Measurements from ENCODE around the gene MIX23. TPM values are rescaled to one million over a fixed set of nuclear protein-coding genes. Genes with fewer than 3 reads are reported as not detected.

The MIX23 gene
- polyA plus RNA-seq, 1 of the 3 experiments (the other 2 are of a cell fraction): 11.2 TPM

DNA sequence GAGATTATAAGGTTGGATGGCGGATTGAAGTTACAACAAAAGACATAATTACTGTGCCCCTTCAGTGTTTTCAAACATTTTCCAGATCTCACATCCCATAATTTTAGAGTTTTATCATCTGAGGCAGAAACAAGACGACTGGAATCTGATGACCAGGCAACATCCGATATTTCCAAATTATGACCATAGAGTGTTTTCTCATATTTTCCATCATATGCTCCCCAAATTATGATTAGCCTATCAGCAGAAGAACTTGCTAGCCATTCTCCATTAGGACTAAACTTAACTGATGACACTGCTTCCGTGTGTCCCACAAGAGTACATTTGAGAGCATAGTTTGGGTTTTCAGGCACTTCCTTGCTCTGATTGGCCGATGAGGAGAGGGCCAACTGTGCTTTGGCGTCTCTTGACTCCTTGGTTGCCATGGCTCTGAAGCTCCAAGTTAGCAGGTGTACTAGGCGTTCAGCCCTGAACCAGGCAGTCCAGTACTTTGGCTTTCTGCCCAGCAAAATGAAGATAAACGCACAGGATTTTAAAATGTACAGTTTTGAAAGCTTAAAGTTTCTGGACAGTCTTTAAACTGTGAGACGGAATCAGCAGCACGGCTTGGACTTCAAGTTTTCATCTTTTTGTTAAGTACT lies 32.2 kb upstream of the MIX23 start:
- Histone ChIP-seq H3K9me2 (no peaks in the 10 kb centered on the region), H3F3A (replicated peaks; ENCODE audit: insufficient read depth) (no peaks in the 10 kb centered on the region), H4K20me1 (ENCODE audit: insufficient read depth) (no peaks in the 10 kb centered on the region), H3K27me3 (ENCODE audit: insufficient read depth) (no peaks in the 10 kb centered on the region), H2AFZ (ENCODE audit: low read depth) (peak overlapping the region; percentile 87), H3K36me3 (replicated peaks in 1 of 2; ENCODE audit: control insufficient read depth in 1 of 2, insufficient read depth in 2 of 2, low read length in 1 of 2) (peaks cover 15 to 17% of the 10 kb centered on the region in 2 experiments), H3K79me2 (ENCODE audit: insufficient read depth) (peaks cover 69% of the 10 kb centered on the region), H3K9ac (peak overlapping the region; percentile 85), H3K4me2 (peak overlapping the region; percentile 81), H3K4me1 (ENCODE audit: control insufficient read depth in 1 of 2, insufficient read depth in 2 of 2, low read depth in 1 of 2, low read length in 1 of 2) (peaks cover 7 to 8% of the 10 kb centered on the region in 2 experiments), H3K27ac (ENCODE audit: low read depth in 2 of 2, low read length in 1 of 2) (peak overlapping the region; percentile 85 to 90; a peak in 3 of 4 replicates), H3K4me3 (ENCODE audit: low read depth in 2 of 2, low read length in 1 of 2) (peak overlapping the region; percentile 74 to 95), H3K9me3 (no peaks in the 10 kb centered on the region)
- ChIA-PET POLR2A (interaction anchor here (1.1 to 2.7 kb wide), 2 partner anchors 32 to 379 kb away, joined by 3 to 21 read pairs; partner anchors contain the start of genes FAM162A, HSPBAP1 and MIX23), CTCF (interaction anchor here (1.3 to 2.7 kb wide), 8 partner anchors 10 to 1143 kb away, joined by 3 to 18 read pairs (median 4); partner anchors contain the start of gene FAM162A)
- WGBS (ENCODE audit: low lambda C conversion rate): 17% methylated on average over 10 of the region's 10 CpGs
- peak; percentile 19; the same call in 1 of the 2 replicates for TF ChIP-seq MXI1 (IDR thresholded peaks at IDR 0.05; ENCODE audit: low read depth, low read length)
- TF ChIP-seq GATA2 (CRISPR knock-in tag; IDR thresholded peaks at IDR 0.05): no peak
- TF ChIP-seq SIN3A (IDR thresholded peaks at IDR 0.05; ENCODE audit: borderline replicate concordance, low read depth, low read length): 0 out of 2 replicates have a peak, but pooled peaks have one; percentile 35
- TF ChIP-seq RFX5 (IDR thresholded peaks at IDR 0.05; ENCODE audit: low read length): peak; percentile 70
- TF ChIP-seq RAD21 (IDR thresholded peaks at IDR 0.05; ENCODE audit: low read length): no peak
- peak; percentile 27 for DNase-seq

DNA sequence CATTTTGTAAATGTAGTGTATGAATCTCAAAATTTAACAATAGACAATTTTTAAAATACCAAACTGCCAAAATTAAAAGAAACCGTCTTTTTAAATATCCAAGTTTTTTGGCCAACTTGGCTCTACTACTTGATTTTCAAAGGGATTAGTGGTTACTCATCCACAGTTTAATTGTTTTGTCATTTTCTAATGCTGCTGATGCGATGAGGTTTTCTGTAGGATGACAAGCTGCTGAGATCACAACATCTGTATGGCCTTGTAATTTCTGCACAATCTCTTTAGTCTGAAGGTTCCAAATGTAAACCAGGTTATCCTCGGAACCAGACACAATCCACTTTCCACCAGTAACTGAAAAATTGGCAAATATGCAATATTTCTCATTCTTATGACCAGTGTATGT lies 31.4 kb upstream of the MIX23 start:
- H3K9ac ChIP-seq: no peak overlapping the region
- POLR2A ChIA-PET: no interaction called here
- no peak overlapping the region for H3K27ac ChIP-seq (ENCODE audit: low read depth in 2 of 2, low read length in 1 of 2)
- no peaks in the 10 kb centered on the region for H3K9me2 ChIP-seq
- TF ChIP-seq, protein P1, sequence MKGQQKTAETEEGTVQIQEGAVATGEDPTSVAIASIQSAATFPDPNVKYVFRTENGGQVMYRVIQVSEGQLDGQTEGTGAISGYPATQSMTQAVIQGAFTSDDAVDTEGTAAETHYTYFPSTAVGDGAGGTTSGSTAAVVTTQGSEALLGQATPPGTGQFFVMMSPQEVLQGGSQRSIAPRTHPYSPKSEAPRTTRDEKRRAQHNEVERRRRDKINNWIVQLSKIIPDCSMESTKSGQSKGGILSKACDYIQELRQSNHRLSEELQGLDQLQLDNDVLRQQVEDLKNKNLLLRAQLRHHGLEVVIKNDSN (IDR thresholded peaks at IDR 0.05; ENCODE audit: borderline replicate concordance, low read depth): no peak
- H3K4me3 ChIP-seq (ENCODE audit: low read depth in 2 of 2, low read length in 1 of 2): no peak overlapping the region
- no peaks in the 10 kb centered on the region for H3K27me3 ChIP-seq (ENCODE audit: insufficient read depth)
- no peaks in the 10 kb centered on the region for H3K9me3 ChIP-seq
- no peak overlapping the region for H2AFZ ChIP-seq (ENCODE audit: low read depth)
- H3K36me3 ChIP-seq (replicated peaks in 1 of 2; ENCODE audit: control insufficient read depth in 1 of 2, insufficient read depth in 2 of 2, low read length in 1 of 2): peaks cover 23% of the 10 kb centered on the region in 2 experiments
- no peaks in the 10 kb centered on the region for H4K20me1 ChIP-seq (ENCODE audit: insufficient read depth)
- H3K4me2 ChIP-seq: peak overlapping the region; percentile 81; the same call in 1 of the 2 replicates
- no peak for DNase-seq
- H3F3A ChIP-seq (replicated peaks; ENCODE audit: insufficient read depth): no peaks in the 10 kb centered on the region
- H3K4me1 ChIP-seq (ENCODE audit: control insufficient read depth in 1 of 2, insufficient read depth in 2 of 2, low read depth in 1 of 2, low read length in 1 of 2): peaks cover 7 to 8% of the 10 kb centered on the region in 2 experiments
- CTCF ChIA-PET: interaction anchor here (0.7 to 1.3 kb wide), 2 partner anchors 21 to 265 kb away, joined by 3 read pairs; no protein-coding TSS in a partner anchor
- WGBS (ENCODE audit: low lambda C conversion rate): 96% methylated on average over 3 of the region's 3 CpGs
- H3K79me2 ChIP-seq (ENCODE audit: insufficient read depth): peaks cover 69% of the 10 kb centered on the region

DNA sequence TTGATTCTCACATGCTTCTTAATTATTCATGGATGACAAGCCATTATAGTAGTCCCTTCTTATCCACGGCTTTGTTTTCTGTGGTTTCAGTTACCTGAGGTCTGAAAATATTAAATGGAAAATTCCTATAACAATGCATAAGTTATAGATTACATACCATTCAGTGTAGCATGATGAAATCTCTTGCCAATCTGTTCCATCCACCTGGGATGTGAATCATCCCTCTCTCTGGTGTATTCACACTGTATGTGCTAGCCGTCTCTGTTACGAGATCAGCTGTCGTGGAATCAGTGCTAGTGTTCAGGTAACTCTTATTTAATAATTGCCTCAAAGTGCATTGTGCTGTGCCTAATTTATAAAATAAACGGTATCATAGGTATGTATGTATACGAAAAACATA lies 27.6 kb upstream of the MIX23 start:
- no peak overlapping the region for H3K4me2 ChIP-seq
- no peak overlapping the region for H3K9ac ChIP-seq
- H3K9me3 ChIP-seq: no peaks in the 10 kb centered on the region
- H3K9me2 ChIP-seq: no peaks in the 10 kb centered on the region
- H3K36me3 ChIP-seq (replicated peaks in 1 of 2; ENCODE audit: control insufficient read depth in 1 of 2, insufficient read depth in 2 of 2, low read length in 1 of 2): peaks cover 37 to 46% of the 10 kb centered on the region in 2 experiments
- H3K4me3 ChIP-seq (ENCODE audit: low read depth in 2 of 2, low read length in 1 of 2): no peak overlapping the region
- peaks cover 2% of the 10 kb centered on the region for H3F3A ChIP-seq (replicated peaks; ENCODE audit: insufficient read depth)
- ChIA-PET POLR2A (no interaction called here), CTCF (interaction anchor here (1.0 to 1.2 kb wide), 2 partner anchors 18 to 53 kb away, joined by 3 to 6 read pairs; no protein-coding TSS in a partner anchor)
- 81% methylated on average over 6 of the region's 6 CpGs for WGBS (ENCODE audit: low lambda C conversion rate)
- H3K27me3 ChIP-seq (ENCODE audit: insufficient read depth): no peaks in the 10 kb centered on the region
- H2AFZ ChIP-seq (ENCODE audit: low read depth): no peak overlapping the region
- H3K27ac ChIP-seq (ENCODE audit: low read depth in 2 of 2, low read length in 1 of 2): no peak overlapping the region
- peaks cover 39% of the 10 kb centered on the region for H3K79me2 ChIP-seq (ENCODE audit: insufficient read depth)
- H4K20me1 ChIP-seq (ENCODE audit: insufficient read depth): no peaks in the 10 kb centered on the region
- H3K4me1 ChIP-seq (ENCODE audit: control insufficient read depth in 1 of 2, insufficient read depth in 2 of 2, low read depth in 1 of 2, low read length in 1 of 2): peaks cover 7 to 8% of the 10 kb centered on the region in 2 experiments; a peak in 3 of 4 replicates
- DNase-seq: no peak
- TF ChIP-seq, protein P1 (IDR thresholded peaks at IDR 0.05; ENCODE audit: borderline replicate concordance, low read depth): no peak
- TF ChIP-seq, protein P2, sequence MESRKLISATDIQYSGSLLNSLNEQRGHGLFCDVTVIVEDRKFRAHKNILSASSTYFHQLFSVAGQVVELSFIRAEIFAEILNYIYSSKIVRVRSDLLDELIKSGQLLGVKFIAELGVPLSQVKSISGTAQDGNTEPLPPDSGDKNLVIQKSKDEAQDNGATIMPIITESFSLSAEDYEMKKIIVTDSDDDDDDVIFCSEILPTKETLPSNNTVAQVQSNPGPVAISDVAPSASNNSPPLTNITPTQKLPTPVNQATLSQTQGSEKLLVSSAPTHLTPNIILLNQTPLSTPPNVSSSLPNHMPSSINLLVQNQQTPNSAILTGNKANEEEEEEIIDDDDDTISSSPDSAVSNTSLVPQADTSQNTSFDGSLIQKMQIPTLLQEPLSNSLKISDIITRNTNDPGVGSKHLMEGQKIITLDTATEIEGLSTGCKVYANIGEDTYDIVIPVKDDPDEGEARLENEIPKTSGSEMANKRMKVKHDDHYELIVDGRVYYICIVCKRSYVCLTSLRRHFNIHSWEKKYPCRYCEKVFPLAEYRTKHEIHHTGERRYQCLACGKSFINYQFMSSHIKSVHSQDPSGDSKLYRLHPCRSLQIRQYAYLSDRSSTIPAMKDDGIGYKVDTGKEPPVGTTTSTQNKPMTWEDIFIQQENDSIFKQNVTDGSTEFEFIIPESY (IDR thresholded peaks at IDR 0.05; ENCODE audit: borderline replicate concordance, low read depth): no peak
- TF ChIP-seq SIN3A (IDR thresholded peaks at IDR 0.05; ENCODE audit: borderline replicate concordance, low read depth, low read length) (no peak), MEF2A (IDR thresholded peaks at IDR 0.05; ENCODE audit: borderline replicate concordance, low read depth) (no peak), EP300 (IDR thresholded peaks at IDR 0.05; ENCODE audit: borderline replicate concordance in 1 of 2, low read depth in 1 of 2, low read length in 1 of 2) (no peak), GATA2 (CRISPR knock-in tag; IDR thresholded peaks at IDR 0.05) (no peak), FOSL2 (IDR thresholded peaks at IDR 0.05; ENCODE audit: borderline replicate concordance, low read depth) (no peak), NRF1 (IDR thresholded peaks at IDR 0.05; ENCODE audit: low read depth, low read length) (no peak)
- TF ChIP-seq, protein P3, sequence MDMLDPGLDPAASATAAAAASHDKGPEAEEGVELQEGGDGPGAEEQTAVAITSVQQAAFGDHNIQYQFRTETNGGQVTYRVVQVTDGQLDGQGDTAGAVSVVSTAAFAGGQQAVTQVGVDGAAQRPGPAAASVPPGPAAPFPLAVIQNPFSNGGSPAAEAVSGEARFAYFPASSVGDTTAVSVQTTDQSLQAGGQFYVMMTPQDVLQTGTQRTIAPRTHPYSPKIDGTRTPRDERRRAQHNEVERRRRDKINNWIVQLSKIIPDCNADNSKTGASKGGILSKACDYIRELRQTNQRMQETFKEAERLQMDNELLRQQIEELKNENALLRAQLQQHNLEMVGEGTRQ (IDR thresholded peaks at IDR 0.05; ENCODE audit: borderline replicate concordance, low read depth, low read length): no peak
- TF ChIP-seq, protein P4, sequence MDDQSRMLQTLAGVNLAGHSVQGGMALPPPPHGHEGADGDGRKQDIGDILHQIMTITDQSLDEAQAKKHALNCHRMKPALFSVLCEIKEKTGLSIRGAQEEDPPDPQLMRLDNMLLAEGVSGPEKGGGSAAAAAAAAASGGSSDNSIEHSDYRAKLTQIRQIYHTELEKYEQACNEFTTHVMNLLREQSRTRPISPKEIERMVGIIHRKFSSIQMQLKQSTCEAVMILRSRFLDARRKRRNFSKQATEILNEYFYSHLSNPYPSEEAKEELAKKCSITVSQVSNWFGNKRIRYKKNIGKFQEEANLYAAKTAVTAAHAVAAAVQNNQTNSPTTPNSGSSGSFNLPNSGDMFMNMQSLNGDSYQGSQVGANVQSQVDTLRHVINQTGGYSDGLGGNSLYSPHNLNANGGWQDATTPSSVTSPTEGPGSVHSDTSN (IDR thresholded peaks at IDR 0.05): no peak

Data from SK-N-SH (cell line).